NCI-H1105 treated with DMSO at 0.1 percent for 48 hours (cell line): ENCODE results near the gene ZNRD2.

ENCODE experiments used
- DNase-seq: peaks from one replicate; lab custom pipeline; 2025; lab: John Stamatoyannopoulos, UW

ZNRD2 gene

DNA sequence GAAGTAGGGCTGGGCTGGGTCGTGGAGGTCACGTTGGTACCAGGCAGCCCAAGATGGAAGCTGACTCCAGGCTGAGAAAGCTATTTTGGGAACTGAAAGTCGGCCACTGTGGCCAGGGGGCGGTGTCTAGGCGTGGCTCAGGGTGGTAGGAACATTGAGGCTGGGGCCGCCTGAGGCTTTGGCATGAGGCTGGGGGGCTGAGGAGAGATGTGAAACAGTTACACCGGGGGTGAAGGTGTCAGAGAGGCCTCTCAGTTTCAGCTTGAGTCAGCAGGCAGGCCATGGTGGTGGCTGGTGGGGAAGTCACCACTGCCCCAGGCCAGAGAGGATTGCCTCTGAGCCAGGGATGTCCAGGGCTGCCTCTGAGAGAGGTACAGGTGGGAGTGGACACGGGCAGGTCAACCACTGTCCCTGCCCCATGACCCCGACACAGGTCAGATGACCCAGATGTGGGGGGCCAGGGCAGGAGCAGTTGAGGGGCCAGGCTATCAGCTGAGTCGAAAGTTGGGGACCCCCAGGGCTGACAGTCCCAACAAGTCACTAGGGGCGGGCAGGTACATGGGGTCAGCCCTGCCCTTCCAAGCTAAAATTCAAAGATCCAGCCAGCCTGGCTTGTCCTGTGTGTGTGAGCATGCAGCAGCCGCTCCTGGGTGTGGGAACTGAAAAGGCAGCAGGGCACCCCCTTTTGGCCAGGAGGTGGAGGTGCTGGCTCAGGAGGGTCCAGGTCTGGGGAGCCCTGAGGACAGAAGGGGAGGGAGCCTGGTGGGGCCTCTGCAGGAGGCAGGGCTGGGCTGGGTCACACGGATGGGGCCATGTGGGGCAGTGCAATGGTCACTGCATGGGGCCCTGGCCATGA lies 18.1 kb downstream of the ZNRD2 start:
- no peak for DNase-seq

DNA sequence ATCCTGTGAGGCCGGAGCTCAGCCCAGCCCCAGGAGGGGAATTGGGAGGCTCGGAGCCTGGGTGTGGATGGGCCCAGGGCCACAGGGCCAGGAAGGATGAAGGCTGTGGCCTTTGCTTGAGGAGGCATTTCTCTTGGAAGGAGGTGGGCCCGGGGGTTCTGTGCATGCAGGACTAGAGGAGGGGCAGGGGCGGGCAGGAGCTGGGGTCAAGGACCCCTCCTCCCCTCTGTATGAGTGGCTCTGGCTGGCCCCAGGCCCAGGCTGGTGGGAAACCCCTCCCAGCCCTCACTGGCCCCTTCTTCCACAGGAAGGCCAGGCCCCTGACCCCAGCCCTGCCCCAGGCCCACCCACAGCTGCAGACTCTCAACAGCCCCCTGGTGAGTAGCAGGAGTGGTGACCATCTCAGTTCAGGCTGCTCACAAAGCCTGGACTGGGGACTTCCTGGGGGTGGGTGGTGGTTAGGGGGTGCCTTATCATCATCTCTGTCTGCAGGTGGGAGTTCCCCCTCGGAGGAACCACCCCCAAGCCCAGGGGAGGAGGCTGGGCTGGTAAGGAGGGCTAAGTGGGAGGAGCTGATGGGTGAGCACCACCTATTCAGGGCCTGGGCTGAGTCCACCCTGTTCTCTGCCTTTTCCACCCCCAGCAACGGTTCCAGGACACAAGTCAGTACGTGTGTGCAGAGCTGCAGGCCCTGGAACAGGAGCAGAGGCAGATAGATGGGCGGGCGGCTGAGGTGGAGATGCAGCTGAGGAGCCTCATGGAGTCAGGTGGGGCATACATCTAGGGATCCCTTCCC lies 19.4 kb downstream of the ZNRD2 start:
- no peak for DNase-seq

DNA sequence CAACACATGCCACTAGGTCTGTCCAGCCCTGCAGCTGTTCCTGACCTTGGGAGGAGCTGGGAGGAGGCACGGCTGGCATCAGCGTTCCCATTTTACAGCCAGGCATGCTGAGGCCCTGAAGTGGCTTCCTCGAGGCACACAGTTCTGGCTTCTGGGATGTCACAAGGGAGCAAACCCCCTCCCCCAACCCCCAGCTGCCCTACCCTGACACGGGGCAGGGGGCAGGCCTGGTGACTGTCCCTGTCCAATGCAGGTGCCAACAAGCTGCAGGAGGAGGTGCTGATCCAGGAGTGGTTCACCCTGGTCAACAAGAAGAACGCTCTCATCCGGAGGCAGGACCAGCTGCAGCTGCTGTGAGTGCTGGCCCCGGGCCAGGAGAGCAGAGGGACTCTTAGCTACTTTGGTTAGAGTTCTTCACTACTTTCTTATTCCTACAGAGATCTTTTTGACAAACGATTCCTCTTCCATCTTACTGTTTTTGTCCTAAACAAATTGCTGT lies 20.0 kb downstream of the ZNRD2 start:
- peak; percentile 54 for DNase-seq

DNA sequence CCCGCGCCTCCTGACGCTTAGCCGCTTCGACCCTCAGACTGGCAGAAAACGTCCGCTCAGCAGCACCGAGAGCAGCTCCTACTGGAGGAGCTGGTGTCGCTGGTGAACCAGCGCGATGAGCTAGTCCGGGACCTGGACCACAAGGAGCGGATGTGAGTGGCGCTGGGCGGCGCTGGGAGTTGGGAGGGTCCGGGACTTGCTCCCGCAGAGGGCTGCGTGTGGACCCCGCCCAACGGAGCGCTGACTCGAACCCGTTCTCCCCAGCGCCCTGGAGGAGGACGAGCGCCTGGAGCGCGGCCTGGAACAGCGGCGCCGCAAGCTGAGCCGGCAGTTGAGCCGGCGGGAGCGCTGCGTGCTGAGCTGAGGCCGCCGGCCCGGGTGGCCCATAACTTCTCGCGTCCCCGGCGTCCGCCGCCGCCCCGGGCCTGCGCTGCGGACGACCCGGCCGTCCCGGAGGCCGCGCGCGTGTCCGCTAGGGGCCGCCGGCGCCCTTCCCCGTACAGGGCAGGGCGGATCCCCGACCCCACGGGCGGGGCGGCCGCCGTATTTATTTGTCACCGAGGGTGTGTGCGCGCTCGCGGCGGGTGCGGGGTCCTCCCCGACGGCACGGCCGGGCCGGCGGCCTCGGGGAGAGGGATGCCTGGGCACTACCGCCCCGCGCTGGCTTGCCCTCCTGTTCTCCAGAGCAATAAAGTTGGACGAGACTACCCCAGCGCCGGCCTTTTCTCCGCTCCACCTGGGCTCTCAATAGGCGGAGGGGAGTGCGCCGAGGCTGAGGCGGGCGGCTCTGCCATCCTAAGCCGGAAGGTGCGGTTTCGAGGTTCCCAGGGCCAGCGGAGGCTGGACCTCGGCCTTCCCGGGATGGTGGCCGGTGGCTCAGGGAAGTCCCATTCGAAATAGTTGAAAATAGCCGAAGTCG lies 21.9 kb downstream of the ZNRD2 start:
- DNase-seq = peak; percentile 54

DNA sequence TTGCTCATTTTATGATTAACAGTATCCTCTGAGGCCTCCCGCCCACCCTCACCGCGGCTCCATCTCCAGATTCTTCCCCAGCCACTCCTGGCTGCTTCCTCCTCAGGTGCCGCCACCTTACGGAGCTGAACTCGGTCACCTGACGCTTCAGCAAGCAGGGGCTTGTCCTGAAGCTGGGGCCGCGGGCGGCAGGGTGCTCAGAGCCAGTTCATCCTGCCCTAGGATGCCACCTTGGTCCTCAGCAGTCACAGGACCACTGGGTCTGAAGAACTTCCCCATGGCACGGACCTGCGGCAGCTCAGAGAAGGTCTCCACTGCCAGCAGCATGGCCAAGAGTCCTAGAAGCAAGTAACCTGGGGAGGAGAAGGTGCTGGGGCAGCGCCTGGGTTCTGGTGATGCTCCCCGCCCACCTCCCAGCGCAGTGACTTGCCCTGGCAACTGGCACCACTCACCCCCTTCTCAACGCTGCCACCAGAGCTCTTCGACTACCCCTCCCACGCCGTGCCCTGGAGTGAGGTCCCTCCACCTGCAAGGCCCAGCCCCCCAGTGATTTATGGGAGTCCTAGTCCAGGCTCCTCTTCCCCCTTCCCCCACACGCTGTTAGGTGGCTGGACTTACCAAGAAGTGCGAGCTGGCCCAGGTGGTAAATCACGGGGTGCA lies 22.7 kb downstream of the ZNRD2 start:
- peak; percentile 70 for DNase-seq

DNA sequence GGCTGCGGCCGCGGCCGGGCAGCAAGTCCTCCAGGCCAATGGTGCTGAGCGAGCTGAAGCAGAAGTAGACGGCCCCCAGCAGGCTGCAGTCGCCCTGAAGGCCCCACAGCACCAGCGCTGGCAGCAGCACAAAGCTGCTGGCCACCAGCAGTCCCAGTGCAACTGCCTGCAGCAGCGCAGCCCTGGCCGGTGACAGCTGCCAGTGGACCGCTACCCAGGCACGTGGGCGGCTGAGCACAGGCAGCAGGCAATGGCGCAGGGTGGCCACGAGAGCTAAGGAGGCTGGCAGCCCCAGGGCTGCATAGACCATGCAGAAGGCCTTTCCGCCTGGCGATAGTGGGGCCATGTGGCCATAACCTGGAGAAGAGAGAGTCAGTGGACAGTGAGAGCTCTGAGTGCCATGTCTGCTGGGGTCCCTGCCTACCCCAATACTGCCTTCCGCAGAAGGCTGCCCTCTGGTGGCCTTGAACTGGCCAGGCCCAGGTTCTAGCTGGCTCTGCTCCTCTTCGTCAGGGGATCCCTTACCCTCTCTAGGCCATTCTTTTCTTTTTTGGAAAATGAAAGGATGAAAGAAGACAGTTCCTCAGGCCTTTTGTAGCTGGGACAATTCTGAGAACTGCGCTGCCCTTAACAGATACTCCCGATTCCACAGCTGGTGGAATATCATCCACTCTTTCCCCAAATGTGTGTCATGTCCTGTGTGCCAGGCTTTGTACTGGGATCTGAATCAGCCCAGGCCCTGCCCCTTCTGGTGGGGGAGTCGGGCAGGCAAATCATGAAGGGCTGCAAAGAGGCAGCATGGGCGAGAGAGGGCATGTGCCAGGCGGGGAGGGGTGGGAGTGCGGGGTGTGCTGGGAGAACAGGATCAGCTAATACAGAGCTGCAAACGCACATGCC lies 23.5 kb downstream of the ZNRD2 start:
- DNase-seq = peak; percentile 5

DNA sequence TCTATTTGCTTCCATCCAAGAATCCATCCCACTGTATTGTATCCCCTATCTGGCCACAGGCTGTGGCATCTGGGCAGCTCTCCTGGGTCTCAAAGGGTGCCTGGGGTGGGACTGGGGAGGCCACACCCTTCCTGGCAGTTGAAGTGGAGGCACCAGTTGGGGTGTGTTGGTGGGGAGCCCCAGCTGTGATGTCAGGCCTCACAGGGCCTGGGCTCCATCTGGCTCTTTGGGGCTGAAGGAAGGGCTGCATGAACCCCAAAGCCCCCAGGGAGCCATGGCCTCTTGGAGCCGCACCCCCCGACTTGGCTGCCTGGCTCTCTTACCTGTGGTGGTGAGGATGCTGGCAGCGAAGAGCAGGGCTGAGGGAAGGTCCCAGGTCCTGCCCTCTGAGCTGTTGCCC lies 24.9 kb downstream of the ZNRD2 start:
- no peak for DNase-seq

DNA sequence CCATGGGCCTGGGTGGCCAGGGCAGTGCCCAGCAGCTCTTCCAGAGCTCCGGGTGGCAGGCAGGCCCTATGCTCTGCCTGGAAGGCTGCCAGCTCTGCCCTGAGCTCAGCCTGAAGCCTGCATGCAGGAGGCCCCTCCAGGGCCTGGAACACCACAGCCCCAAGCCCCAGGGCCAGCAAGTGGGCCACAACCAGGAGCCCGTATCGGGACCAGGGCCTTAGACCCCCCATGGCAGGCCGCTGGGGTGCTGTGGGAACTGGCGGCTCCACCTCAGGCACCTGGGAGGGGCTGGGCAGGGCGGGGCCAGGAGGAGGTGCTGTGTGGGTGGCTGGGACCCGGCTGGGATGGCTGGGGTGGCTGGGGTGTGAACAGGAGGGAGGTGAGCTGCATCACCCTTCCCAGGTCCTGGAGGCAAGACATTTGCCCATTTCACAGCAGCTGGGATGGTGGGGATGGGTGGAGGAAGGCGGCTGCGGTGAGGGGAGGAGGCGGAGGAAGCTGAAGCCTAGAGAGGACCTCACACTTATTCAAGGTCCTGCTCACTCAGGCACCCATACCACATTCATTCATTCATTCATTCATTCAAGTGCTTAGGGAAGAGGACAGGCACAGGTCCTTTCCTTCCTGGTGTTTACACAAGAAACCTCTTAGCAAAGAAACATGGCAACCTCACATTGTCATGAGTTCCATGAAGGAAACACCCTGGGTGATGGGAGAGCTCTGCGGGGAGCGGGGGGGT lies 25.4 kb downstream of the ZNRD2 start, which contains the start of gene KCNK7:
Gene KCNK7 (minus strand): TSS at position 258 of the 739 bp plus-strand sequence. CDS start 28 bp downstream, at position 230.
- no peak for DNase-seq

DNA sequence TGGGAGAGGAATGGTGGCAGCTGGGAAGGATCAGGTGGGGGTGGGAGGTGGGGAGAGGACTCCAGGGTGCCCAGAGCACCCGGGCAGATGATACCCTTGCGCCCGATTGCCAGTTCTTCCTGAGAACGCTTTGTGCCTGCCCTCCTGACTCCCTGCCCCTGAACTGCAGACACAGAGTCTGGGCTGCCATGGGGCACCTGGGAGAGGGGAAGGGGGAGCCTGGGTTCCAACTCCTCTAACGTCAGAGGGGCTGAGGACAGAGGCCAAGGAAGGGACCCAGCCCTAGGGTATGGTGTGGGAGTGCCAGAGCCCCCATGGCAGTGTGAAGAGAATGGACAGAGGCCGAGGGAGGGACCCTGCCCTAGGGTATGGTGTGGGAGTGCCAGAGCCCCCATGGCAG lies 26.2 kb downstream of the ZNRD2 start:
- DNase-seq = no peak

DNA sequence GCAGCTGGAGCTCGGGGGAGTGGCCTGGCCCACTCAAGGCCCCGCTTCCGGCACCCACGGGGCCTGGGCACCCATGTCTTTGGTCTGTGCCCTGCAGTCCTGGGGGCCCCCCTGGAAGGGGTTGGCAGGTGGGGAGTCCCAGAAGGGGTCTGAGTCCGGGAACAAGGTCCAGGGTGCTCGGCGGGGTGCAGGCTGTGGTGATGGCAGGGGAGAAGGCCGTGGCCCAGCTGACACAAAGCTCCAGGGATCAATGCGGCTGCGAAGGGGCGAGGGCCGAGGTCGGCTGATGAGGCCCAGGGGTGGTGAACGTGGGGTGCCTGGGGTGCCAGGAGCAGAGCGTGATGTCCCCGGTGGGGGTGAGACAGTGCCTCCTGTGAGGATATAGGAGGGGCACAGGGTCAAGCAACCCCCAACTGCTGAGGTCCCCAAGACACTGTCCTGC lies 28.0 kb downstream of the ZNRD2 start:
- DNase-seq = no peak

DNA sequence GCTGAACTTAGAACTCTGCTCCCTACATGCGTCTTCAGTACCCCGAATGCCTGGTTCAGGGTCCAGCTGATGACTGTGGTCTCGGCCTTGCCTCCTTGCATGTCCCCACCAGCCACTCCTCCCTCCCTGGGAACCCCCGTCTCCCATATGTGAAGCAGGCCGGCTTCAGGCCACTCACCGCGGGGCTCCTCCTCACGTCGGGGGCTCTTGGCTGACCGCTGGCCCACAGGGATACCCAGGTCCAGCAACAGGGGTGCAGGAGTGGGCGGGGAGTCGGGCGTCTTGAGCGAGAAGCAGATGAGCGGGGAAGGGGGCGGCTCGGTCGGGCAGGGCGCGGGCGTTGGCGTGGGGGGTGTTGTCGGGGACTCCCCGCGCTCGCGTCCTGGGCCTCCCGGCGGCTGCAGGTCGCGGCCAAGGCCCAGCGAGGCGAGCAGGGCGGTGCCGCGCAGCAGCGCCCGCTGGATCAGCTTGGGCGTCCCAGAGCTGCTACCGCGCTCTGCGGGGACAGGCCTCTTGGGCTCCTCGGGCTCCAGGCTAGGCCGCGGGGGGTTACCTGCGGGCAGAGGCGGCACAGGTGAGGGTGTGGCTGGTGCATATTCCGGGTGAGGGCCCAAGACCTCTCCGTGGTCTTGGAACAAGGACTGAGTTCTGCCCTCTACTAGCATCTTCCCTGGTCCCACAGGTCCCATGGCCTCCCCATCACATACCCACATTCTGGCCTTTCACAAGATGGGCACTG lies 29.1 kb downstream of the ZNRD2 start:
- no peak for DNase-seq

DNA sequence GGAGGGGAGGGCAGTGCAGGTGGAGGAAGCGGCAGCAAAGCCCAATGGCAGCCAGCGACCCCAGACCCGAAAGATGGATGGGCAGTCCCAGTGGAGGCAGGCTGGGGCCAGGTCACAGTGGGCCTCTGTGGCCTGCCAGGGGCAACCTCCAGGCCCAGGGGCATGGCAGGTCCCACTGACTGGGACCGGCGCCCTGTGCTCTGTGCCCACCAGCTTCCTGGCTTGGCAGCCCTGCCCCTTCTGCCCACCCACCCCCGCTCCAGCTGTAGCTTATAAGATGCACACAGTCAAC lies 29.6 kb downstream of the ZNRD2 start:
- DNase-seq = no peak

DNA sequence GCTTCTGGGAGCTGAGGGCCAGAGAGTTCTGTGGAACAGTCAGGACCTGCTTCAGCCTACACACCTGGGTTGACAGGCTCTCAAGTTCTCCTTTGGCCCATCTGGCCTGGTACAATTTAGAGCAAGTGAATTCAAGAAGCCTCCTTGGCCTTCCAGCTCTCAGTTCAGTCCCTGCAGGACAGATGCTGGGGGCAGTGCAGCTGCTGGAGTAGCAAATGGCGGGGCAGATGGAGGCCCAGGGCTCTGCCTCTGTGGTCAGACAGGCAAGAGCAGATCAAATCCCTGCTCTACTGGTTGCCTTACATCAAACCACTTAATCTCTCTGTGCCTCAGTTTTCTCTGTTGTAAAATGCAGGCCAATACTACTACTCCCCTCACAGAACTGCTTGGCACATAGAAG lies 34.0 kb downstream of the ZNRD2 start:
- DNase-seq = no peak

DNA sequence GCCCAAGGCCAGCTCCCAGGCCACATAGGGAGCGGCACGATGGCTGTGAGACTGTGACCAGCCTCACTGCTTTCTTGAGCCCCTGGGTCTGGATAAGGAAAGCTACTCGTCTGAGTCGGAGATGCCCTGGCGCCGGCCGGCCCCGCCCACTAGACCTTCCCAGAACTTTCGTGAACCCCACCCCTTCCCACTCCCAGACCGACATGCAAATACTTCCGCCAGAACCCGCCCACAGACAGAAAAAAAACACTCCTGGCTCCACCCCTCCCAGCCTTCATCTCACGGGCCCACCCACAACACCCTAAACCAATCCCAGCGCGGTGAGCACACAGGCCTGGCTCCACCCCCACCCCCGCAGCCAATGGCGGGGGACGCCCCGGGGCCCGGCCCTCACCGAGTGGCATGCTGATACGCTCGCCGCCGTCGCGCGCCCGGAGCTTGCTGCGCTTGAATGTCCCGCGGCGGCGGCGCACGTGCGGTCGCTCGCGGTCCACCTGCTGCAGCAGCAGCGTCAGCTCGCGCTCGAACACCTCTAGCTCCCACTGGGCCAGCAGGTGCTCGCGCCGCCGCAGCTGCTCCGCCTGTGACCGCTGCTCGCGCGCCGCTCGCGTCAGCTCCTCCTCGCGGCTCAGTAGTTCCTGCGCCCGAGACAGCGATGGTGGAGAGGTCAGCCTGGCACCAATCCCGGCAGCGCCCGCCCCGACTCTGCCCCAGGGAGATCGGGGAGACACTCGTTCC lies 36.8 kb downstream of the ZNRD2 start:
- no peak for DNase-seq

DNA sequence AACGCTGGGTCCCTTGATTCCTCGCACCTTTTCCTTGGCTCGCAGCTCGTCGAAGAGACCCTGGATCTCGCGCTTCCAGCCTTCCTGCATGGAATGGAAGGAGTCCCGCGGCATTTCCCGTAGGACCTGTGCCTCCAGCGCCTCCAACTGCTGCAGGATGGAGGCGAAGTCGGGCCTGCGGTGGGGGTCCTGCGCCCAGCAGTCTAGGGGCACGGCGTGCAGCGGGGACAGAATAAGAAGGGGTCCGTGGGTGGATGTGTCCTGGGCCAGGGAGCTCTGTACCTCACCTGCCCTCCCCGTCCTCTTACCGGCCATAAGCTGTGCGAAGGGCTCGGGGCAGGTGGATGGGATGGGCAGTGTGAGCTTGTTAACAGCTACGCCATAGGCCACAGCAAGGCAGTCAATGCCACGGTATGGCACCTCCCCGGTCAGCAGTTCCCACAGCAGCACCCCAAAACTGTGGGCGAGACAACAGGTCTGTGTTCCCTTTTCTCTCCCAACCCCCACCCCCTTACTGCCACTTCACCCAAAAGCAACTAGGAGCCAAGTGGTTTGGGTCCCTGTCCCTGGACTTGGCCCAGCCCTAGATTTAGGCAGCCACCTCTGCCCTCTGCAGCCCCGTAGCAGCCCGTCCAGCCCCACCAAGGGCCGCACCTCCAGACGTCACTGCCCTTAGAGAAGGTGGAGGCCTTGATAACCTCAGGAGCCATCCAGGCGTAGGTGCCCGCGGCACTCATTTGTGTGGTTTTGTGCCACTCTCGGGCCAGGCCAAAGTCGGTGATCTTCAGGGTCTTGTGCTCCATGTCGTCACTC lies 37.5 kb downstream of the ZNRD2 start:
- DNase-seq = no peak

DNA sequence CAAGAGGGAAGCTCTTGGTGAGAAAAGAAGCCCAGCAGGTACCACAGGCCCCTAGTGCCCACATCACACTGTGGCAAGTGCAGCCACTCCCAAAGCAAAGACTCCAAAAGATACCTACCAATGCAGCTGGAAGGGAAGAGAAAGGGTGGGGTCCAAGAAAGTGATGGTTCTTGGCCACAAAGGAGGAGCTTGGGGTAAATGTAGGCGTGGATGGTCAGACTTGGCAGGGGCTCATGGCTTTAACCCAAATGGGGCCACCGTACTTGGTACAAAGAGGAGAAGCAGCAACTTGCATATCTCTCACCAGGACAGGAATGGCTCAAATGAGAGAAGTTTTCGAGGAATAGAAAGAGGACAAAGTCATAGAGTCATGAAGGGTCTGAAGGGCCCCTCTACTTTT lies 39.0 kb downstream of the ZNRD2 start:
- no peak for DNase-seq

DNA sequence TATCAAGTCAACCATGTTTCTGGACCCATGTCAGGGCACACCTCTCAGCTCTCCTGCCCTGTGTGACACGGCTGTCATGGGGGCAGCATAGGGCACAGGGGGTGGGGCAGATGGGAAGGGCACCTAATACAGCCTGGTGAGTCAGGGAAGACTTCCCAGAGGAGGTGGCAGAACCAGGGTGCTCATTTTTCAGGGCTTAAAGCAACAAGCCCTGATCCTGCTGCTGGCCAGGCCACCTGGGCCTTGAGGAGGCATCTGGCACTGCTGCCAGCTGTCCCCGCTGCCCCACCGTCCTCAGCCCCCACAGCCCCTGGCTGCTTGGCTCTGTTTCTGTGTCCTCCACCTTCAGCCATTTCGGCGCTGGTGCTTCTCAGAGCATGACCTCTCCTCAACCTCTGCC lies 39.4 kb downstream of the ZNRD2 start:
- no peak for DNase-seq
